ENCODE data around the gene LGR6.

GRCh38 chr1:202365092-202365815 lies 171.7 kb downstream of the LGR6 start:
- no peak for TF ChIP-seq CTCF (IDR thresholded peaks at IDR 0.05; ENCODE audit: low read depth, low read length)
- TF ChIP-seq POLR2A (IDR thresholded peaks at IDR 0.05; ENCODE audit: extremely low read depth, insufficient read length), result no peak
- no peak for TF ChIP-seq MYC (IDR thresholded peaks at IDR 0.05; ENCODE audit: low read depth, low read length)
- no peak for TF ChIP-seq MAX (IDR thresholded peaks at IDR 0.05; ENCODE audit: low read depth, low read length)

Measured in NB4 (cell line).